DLD1 (cell line): ENCODE measurements around the gene LRRFIP2.

ENCODE experiments used
- in situ Hi-C: cut with HindIII; loops from 2 replicates; pipeline ENCODE4 v1.10.0; 2017; ENCODE audit warnings: low sequenced_read_pairs

The LRRFIP2 gene

DNA sequence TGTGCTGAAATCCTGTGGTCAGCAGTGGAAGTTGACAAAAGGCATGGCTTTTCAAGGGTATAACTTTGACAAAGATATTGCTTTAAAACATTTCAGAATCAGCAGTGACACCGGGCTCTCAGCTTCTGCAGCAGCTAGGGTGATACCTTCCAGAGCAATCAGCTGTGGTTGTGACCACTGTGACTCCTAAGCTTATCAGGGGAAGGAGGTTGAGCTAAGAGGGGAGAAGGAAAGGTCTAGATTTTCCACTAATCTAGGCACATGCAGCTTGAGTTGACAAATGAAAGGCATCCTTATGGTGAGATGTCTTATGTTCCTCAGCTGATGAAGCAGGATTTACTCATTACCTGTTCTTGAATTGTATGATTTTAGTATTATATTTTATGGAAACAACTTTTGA, 16.3 kb upstream of the LRRFIP2 start:
- in situ Hi-C loops = no loop called here

DNA sequence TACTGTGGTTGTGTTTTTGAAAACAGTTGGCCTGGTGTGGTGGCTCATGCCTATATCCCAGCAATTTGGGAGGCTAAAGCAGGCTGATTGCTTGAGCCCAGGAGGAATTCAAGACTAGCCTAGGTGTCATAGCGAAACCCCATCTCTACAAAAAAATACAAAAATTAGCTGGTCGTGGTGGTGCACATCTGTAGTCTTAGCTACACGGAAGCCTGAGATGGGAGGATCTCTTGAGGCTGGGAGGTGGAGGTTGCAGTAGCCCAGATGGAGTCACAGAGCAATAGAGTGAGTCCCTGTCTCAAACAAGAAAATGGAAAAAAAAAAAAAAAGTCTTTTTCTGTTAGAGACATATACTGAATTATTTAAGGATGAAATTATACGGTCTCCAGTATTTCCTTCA, 14.7 kb upstream of the LRRFIP2 start:
- in situ Hi-C loops = no loop called here

DNA sequence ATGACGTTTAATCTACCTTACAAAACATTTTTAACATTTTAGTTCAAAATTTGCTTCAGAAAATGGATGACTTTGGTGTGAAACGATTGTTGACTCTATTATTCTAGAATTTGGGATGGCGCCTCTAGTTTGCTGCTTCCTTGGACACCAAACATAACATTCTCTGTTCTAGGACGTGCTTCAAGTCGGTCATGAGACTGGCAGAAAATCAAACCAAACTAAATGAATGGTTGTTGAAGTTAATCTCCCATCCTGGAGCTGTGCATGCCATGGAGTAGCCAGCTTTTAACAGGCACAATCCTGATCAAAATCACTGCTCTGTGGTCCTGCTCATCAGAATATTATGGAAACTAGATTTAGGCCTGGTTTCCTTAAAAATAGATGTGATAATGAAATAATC, 9.6 kb upstream of the LRRFIP2 start:
- in situ Hi-C loops = loop anchor here (5.0 kb wide), 1 partner anchor 42 kb away; no protein-coding TSS in a partner anchor

DNA sequence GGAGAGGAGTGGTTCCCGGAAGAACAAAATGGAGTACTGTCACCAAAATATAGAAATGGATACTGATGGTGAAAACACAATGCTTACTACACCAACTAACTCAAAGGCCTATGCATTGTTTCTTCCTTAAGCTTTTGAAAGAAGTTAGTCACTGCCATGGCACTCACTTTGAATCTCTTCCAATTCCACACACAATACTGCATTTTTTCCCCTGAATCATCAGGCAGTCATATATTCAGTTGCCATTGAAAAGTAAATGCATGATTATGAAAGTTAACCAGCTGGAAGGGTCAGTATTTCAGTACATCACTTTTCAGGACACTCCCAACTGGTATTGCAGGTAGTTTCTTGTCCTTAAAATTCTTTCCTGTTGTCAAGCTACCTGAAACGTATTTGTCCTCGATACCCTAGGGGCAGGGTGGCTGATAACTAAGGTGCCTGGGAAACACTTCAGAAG, 9.0 kb upstream of the LRRFIP2 start:
- in situ Hi-C loops = loop anchor here (5.0 kb wide), 1 partner anchor 41 kb away; no protein-coding TSS in a partner anchor

DNA sequence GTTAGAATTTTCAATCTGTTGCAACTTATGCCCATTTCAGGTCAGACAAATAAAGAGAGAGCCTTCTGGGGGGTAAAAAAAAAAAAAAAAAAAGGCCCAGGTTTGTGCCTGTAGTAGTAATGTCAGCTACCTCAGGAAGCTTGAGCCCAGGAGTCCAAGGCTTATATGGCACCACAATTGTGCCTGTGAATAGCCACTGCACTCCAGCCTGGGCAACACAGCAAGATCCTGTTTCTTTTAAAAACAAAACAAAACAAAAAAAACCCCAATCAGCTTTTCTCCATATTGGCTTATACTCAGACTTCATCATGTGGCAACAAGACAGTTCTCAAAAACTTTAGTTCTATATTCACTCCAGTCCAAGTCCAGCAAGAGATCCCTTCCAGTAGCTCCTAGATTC, 8.4 kb upstream of the LRRFIP2 start:
- in situ Hi-C loops = loop anchor here (5.0 kb wide), 1 partner anchor 41 kb away; no protein-coding TSS in a partner anchor

DNA sequence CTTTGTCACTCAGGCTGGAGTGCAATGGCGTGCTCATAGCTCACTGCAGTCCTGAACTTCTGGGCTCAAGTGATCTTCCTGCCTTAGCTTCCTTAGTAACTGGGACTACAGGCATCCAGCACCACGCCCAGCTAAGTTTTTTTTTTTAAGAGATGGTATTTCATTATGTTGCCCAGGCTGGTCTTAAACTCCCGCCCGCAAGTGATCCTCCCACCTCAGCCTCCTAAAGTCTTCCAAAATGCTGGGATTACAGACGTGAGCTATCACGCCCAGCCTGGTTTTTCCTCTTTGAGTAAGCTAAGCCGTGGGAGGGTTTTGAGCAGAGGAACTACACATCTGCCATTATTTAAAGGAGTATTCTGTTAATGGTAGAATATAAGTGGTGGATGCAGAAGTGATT, 7.4 kb upstream of the LRRFIP2 start:
- in situ Hi-C loops = loop anchor here (5.0 kb wide), 1 partner anchor 39 kb away; no protein-coding TSS in a partner anchor

DNA sequence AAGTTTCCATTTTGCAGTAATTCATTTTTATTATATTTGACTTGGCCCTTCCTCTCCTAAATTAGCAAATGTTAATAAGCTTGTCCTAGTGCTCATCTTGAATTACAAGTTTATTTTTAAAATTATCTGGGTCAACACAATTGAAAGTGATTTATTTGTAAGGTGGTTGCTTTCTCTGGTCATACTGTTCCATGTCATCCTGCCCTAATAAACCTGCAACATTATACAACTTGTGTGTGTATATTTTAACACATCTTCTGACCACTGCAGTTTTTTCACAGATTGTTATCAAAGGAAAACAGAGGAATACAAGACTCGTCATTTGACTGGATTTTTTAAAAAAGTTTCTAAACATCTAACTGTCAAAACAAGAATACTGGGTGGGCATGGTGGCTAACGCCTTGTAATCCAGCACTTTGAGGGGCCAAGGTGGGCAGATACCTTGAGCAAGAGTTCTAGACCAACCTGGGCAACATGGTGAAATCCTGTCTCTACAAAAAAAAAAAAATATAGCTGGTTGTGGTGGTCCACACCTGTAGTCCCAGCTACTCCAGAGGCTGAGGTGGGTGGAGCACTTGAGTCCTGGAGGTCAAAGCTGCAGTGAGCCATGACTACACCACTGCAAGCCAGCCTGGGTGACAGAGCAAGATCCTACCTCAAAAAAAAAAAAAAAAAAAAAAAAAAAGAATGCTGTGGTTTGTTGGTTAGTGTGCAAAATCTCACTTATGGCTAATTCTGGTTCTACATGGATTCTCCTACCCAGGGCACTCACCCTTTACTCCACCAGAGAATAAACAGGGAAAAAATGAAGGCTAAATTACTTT, 5.0 kb upstream of the LRRFIP2 start:
- in situ Hi-C loops = no loop called here

DNA sequence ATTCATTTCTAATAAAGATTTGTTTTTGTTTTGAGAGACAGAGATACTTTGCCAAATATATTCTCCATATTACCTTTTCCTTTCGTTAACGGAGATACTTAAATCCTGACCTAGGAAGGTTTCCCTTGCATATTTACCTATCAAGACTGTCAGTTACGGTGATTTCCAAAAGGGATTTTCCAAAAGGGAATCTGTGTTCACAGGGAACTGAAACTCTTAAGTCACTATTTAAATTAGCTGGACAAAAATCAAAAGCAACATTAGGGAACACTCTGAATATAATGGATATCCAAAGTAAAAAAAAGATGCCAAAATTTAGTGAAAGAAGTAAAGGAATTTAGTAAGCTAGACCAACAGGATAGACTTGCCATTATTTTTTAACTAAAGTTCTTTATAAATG, 576 bp downstream of the LRRFIP2 start:
- in situ Hi-C loops = no loop called here

DNA sequence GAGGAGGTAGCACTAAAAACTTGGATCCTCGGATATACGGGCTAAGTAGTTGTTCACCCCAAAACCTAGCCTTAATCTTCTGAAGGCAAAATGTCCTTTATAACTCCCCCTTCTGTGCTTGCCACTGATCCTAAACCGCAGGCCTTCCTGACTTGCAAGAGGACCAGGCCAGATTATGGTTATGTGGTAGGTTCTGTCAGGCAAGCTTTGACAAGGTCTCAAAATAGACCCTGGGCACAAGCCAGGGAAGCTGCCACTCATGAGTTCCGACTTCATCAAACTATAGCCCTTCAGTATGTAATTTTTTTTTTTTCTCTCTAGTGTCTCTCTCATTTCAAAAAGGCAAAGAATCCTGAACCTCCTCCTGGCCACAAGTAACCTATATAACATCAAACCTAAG, 3.2 kb downstream of the LRRFIP2 start:
- in situ Hi-C loops = no loop called here

DNA sequence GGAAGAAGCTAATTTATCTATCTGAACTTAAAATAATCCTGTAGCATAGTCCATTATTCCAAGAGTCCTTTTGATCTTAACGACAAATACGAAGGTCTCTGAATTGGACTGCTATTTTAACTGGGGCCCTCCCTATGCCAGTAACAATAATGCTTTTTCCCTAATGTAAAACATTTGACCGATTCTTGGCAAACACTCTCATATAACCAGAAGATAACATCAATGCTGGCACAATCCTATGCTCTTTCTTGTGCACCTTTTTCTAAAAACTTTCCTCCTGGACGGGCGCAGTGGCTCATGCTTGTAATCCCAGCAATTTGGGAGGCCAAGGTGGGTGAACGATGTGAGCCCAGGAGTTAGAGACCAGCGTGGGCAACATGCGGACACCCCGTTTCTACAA, 3.9 kb downstream of the LRRFIP2 start:
- in situ Hi-C loops = no loop called here

DNA sequence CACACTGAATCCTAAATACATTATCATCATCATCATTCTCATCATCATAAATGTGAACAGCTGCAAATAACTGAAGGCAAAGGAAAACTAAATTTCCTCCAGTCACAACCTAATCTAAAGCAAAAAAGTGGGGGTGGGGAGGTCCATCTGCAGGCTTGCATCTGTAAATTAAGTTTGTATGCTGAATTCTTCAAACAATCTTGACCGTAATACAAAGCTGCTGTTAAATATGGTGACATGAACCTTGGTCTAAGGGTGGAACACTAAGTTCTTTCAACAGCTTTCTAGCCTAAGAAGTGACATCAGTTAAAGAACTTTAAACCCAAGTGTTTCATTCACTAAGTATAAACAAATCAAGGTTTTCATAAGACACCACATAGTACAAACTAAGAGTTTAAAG, 4.3 kb downstream of the LRRFIP2 start:
- in situ Hi-C loops = no loop called here

DNA sequence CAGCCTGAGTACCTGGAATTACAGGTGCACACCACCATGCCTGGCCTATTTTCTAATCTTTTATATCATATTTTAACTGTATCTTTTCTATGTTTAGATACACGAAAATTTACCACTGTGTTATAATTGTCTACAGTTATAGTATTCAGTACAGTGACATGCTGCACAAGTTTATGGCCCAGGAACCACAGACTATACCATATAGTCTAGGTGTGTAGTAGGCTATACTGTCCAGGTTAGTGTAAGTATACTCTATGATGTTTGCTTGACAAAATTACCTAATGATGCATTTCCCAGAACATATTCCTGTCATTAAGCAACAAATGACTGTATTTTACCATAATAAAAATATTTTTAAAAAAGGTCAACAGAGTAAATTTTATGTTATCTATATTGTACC, 5.5 kb downstream of the LRRFIP2 start:
- in situ Hi-C loops = no loop called here

DNA sequence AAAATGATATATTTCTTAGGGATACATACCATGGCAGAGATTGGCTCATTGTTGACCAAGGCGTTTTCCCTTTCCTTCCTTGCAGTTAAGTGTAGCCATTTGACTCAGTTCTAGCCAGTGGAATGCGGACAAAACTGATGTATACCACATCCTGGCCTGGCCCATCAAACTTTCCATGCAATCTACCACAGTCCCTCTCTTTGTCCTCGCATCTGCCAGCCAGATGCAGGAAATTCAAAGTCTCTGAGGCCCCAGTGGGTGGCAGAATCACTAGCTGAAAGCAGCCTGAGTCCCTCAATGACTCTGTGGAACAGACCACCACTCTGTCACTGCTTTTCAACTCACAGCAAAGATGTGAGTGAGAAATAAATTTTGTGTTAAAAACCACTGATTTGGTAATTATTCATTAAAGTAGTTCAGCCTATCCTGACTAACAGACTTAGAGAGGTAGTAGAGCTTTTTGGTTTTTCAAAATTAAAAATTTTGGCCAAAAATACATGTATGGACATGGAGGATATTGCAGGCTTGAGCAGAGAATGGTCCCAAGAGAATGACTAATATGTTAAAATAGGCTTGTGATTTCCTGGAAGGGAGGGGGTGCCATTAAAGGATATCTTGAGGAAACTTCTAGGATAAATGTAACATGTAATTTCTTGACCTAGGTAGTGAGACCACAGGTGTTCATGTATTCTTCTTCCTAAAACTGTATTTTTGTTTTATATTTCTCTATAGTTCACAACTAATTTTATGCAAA, 10.9 kb downstream of the LRRFIP2 start:
- in situ Hi-C loops = no loop called here

DNA sequence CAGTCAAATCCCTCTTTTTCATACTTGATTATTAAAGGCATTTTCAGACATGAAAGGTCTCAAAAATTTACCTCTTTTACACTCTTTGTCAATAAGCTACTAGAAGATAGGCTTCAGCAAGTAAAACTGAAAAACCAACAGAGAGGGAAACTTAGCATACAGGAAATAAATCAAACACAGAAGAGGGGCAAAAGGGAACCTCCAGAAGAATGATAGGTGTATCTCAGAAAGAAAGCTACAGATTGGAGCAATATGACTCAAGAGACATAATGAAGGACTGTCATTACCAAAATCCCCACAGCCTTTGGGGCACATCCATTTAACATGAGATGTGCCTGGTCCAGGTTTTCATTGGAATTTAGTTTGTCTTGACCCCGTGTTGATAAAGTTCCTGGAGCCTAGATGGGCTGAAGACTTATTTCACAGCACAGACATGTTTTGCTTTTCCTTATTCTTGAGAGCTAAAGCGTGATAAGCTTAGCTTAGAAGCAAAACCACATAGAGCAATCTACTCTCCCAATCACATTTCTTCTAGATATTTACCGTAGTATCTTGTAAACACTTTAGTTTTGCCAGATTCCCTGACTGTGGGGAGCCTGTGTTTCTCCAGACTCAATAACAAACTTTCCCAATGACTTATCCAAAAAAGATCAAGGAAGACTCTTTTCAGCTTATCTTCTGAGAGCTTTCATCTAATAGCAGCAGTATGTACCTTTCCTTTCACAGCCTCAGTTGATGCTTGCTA, 11.7 kb downstream of the LRRFIP2 start:
- in situ Hi-C loops = no loop called here

DNA sequence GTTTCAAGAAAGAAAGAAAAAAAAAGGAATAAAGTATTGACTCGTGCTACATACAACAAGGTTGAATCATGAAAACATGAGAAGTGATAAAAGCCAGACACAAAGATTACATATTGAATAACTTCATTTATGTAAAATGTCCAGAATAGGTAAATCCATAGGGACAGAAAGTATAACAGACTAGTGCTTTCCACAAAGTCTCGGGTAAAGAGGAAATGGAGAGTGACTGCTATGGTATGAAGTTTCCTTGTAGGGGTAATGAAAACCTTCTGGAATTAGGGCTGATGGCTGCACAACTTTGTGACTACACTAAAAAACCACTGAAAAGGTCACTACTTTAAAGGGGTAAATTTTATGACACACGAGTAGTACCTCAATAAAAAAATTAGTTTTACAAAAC, 13.0 kb downstream of the LRRFIP2 start:
- in situ Hi-C loops = no loop called here

DNA sequence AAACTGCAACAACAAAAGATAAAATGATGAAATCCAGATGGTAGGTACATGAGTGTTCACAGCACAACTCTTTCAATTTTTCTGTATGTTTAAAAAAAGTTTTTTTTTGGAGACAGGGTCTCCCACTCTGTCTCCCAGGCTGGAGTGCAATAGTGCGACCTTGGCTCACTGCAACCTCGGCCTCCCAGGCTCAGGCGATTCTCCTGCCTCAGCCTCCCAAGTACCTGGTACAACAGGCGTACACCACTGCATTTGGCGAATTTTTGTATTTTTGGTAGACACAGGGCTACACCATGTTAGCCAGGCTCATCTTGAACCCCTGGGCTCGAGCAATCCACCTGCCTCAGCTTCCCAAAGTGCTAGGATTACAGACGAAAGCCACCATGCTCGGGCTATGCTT, 18.6 kb downstream of the LRRFIP2 start:
- in situ Hi-C loops = no loop called here

DNA sequence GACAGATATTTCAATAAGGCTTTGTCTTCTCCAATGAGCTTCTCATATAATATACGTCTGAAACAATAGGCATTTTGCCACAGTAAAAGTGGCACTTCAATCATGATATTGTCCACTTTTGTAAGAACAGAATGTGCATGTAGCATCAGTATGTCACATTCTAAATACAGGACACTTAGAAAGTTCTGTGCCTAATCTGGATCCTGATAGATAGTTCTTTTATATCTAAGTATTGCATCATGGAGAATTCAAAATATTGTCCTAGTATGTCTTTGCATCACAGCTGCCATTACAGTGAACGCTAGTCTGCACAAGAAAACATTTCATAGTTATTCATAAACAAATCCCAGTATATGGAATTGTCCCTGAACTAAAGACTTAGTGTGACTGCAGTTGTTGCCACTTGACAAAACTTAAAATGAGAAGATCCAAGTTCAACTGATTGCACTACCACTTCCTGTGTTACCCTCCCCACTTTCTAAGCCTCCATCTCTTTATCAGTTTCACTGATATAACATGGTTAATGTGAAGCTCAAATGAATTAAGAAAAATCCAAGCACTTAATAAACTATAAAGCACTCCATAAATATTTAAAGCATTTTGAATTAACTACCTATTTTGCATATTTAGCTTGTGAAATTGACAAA, 19.6 kb downstream of the LRRFIP2 start:
- in situ Hi-C loops = no loop called here

DNA sequence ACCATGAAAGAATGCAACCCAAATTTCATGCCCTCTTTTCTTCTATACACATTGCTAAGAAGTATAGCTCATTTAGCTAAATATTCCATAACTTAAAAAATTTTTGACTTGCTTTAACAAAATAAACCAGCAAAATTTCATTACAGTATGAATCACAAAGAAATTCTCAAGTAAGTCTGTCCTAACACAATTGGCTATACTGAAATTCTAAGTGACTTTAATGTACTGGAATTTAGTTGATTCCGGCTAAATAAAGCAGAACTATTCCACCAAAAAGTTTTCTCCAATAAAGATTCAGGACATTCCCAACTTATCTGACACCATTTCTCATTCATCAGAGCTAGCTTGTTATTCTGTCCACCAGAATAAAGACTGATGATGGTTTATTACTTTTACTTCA, 23.8 kb downstream of the LRRFIP2 start:
- in situ Hi-C loops = no loop called here

DNA sequence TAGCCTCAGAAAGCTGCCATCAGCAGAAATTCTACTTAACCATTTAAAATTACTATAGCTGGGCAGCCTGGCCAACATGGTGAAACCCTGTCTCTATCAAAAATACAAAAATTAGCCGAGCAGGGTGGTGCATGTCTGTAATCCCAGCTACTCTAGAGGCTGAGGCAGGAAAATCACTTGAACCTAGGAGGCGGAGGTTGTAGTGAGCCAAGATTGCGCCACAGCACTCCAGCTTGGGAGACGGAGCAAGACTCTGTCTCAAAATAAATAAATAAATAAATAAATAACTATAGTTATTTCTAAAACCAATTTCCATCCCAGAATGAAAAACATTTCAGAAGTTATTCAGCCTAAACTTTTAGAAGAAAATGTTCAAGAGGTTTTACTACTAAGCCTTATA, 25.1 kb downstream of the LRRFIP2 start:
- in situ Hi-C loops = no loop called here

DNA sequence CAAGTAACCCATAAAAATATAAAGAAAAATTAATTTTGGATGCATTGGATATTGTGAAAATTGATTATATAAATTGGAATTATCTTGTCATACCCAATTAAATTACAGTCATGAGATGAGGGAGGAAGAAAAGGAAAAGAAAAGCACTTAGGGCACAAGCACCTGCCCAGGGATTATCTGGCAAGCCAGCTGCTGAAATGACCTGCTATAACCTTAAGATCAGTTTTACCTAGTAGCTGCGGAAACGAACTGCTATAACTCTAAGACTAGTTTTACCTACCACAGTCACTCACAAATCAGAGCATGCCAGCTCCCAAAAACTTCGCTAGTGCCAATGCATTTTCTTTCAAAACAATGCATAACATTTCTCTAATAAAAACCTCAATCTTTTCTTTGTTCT, 26.2 kb downstream of the LRRFIP2 start:
- in situ Hi-C loops = no loop called here

DNA sequence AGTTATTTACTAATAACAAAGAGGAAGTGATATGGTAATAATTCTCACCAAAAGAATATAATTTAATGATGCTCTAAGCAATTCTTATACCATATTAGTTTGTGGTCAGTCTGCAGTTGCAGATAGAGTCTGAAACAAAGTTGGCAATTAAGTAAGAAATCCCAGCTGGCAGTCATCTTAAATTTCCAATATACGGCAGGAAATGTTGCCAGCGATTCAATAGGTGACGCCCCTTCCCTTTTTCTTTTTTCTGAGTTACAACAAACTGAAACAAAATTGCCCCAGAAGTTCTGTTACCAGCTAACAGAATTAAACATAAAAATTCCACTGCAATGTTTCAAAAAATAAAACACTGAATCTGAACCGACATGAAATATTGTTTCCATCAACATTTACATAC, 26.7 kb downstream of the LRRFIP2 start:
- in situ Hi-C loops = no loop called here
